GM10847 (cell line): ENCODE results near the gene TUBGCP3.

Source experiments
- POLR2A ChIP-seq: IDR thresholded peaks from 2 replicates; pipeline ENCODE4 v1.6.1; 2011; ENCODE audit not compliant: insufficient read length; ENCODE audit errors: extremely low read depth

TUBGCP3 gene

DNA sequence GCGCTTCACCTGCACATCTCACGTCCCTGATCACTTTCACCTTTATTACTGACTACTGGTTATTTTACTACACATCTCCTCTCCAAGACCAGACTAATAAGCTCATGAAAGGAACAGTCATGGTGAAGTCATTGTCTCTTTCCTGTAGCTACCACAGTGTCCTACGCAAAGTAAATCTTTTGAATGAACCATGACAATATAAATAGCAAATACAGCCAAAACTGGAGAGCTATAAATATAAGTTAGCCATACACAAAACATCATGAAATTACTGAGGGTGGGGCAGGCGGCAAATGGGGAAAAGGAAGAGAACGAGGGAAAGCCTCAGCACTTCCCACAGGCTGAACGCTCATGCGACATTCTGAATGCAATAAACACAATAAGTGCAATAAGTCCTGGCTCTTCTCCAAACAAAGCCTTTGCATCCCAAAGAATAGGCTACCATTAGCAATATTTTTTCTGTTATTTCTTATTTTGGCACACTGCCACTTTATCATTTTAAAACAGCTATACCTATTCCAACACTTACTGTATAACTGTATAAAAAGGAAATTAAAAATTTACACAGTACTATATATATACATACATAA lies 62.5 kb downstream of the TUBGCP3 start:
- TF ChIP-seq POLR2A = no peak

DNA sequence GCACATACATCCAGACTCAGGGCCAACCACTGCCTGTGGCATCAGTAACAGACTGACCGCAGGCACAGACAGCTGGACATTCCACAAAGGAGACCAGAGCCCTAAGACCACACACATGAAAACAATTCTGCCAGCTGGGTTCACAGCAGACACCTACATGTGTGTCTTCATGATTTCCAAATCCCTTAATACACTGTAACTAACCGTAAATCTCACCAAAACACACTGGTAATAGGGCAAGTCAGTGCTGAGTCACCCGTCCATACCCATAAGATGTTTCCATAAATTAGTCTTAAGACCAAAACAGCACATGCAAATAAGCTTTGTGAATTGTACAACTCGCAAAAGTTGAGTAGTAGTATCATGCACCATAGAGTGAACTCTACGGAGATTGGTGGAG lies 65.4 kb downstream of the TUBGCP3 start:
- TF ChIP-seq POLR2A = no peak

DNA sequence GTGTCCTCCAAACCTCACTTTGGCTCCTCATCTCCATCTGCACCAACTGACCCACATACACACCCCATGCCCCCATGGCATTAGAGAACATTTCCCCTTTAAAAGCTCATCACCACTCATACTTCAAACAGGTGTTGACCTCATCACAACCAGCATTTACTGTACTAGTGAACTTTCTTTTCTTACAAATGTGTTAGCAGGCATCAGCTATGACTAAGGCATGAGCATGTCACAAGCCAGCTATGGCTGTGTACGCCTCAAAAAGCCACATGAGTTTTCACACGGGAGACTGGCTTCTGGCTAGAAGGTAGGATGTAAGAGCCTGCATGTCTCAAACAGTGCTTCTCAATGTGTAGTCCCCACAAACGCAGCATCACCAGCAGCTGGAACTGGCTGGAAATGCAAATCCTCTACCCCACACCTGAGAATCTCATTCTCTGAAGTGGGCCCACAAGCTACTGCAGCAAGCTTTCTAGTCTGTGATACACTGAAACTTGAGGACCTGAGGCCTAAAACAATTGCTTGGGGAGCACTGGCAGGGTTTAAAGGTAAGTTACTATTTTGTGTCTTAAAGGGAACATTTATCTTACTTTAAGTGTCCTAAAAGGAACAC lies 66.8 kb downstream of the TUBGCP3 start:
- no peak for TF ChIP-seq POLR2A

DNA sequence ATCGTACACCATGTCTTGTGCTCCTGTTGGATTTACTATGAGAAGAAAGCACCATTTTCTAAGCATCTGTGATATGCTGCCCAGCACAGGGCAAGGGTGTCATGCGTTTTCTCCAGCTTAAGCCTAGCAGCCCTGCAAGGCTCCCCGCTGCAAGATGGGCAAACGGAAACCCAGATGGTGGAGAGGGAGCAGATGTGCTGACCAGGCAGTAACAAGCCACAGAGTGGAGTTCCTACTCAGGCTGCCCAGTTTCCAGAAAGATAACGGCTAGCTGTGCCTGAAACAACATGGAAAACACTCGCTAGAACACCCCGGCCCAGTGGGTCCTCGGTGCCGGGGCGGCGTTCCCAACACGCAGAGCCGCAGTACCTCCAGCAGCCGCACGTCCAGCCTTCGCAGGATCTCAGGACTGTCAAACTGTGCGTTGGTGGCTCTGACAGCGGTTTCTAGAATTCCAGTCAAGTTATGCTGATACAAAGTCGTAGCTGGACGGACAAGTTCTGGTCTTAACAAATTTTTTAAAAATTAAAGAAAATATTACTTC lies 68.4 kb downstream of the TUBGCP3 start:
- TF ChIP-seq POLR2A = no peak

DNA sequence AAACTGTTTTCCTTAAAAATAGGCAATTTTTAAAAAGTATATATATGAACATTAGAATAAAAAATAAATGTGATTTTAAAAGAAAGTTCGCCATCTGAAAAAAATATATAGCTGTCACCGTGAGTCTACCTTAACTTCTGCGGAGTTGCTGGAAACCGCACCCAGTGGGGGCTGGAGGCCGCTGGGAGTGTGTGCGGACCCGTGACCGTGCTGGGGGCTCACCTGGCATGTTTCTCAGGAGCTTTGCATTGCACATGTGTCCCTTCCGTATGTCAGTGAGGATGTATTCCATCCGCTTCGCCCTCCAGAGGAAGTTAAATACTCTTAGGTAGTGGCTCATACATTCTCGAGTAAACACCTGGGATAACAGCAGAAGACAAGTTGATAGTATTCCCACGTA lies 71.7 kb downstream of the TUBGCP3 start:
- TF ChIP-seq POLR2A = no peak

DNA sequence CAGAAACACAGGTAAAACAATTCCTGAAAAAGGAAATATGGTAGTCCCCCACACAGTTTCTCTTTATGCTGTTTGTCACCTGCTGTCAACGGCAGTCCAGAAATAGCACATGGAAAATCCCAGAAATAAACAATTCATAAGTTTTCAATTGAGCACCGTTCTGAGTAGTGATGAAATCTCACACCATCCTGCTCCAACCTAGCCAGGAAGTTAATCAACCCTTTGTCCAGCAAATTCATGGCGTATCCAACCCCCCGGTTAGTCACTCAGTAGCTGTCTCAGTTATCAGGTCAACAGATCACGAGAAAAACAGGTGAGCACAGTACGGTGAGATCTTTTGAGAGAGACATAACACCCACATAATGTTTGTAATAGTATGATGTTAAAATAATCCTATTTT lies 74.2 kb downstream of the TUBGCP3 start:
- no peak for TF ChIP-seq POLR2A

DNA sequence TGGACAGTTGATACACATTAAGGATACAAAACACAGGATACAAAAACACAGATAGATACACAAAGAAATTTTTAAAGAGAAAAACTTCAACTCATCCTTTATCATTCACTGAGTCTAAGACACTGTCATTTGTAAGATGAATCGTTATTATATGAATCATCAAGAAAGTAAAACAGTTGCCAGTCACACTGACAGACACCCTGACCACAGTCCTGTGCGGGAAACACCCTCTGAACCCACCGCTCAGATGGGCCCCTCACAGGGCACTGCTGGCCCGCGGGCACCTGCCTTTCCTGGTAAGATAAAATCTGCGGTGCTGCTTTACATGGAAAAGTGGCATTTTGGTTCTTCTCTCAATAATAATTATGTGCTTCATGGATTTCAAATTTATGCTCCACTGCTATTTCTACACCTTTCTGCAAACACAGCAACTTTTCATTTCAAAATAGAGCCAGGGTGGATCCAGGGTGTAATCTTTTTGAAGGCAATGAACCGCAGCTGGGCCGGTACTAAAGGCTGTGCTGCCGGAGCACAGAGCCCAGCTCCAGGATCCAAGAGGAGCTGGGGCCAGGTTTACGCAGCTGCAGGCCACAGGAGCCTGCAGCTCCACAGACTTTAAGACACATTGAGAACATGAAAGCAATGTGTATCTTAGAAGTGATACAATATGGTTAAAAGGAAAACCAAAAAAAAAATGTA lies 76.8 kb downstream of the TUBGCP3 start:
- no peak for TF ChIP-seq POLR2A

DNA sequence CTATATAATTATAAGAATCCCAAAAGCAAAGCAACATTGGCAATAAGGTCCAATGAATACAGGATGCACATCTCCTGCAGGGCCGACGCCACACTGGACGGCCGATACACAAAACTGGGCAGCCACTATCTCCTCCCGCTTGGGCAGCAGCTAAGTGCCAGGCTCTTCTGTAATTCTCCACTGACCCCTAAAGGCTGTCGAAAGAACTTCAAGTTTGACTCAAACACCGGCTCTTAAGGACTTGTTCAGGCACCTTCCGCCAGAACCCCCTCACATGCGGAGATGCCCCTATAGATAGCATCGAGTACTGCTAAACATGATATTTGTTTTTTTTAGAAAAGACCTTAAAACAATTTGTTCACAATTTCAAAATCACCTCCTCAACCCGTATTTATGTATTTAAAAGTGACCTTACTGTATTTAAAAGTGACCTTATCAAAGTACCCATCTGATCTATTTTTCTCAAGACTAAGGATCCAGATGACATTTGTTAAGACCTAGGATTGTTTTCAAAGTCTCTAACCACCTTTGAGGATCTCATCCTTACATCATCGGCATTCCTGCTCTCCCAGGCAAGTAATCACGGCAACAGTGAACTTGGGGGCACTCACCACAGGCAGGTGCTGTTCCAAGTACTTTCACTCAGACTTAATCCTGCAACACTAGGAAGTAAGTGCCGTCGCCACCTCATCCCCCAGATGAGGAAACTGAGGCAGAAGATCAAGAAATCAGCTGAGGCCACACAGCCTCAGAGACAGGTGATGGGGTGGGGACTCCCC lies 77.8 kb downstream of the TUBGCP3 start:
- TF ChIP-seq POLR2A = no peak

DNA sequence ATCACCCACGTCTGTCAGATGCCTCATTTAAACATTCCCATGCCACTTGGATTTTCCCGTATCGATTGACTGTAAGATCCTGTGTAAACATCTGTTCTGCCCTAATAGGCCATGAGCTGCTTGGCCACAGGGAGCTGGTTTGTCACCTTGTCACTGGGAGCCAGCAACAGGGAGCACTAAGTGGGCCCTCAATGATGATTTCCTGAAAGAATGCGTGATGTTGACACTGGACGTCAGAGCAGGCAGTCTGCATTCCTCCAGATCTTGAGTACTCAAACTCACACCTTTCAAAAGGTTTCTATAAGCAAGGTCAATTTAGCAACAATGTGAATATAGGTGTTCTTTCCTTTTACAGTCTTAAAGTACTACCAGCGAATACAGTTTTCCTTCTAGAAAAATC lies 78.8 kb downstream of the TUBGCP3 start:
- TF ChIP-seq POLR2A = no peak

DNA sequence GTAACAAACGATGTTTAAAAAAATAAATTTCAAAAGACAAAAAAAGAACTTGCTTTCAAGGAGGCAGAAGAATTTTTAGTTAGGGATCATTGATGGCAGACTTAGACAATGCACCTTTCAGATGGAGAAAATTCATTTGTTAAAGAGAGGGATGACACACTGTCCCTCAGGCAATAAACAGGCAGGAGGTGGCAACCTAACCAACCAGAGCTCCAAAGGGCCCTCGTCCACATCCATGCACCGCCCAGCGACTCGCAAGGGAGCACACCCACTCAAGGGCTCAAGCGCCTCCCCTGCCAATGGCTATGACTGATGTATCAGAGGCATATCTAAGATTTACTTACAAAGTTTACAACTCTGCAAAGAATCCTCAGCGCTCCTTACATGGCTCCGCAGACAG lies 81.9 kb downstream of the TUBGCP3 start:
- TF ChIP-seq POLR2A = no peak

DNA sequence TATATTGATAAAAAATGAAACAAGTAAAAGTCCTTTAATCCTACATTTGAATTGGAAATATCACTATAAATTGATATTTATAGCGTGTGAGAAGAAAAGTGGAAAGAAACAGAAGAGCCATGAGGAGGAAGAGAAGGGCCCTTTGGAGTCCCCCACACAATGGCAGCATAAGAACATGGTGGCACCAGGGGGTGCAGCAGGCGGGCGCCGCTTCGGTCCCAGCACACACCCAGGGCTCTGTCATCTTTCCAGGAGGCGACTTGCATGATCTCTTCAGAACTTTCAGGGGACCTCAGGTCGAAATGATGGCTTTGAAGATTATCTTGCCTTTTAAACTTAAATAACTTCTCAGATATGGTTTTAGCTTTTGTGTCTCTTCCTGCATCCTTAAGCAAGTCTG lies 91.8 kb downstream of the TUBGCP3 start:
- no peak for TF ChIP-seq POLR2A

DNA sequence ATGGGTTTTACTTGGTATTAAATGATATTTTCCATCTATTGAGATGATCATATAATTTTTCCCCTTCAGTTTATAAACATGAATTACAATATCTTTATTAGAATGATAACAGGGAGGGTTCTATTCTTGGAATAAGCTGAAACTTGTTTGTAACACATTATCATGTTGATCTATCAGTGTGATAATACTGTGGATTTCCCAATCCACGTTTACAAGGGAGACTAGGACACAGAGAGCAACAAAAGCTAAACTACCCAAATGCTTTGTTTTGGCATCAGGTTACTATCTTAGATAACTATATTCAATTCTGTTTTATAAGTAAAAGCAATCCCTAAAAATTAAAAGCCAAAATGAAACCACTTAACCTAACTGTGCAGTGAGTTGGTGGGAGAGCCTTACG lies 92.5 kb downstream of the TUBGCP3 start:
- no peak for TF ChIP-seq POLR2A

DNA sequence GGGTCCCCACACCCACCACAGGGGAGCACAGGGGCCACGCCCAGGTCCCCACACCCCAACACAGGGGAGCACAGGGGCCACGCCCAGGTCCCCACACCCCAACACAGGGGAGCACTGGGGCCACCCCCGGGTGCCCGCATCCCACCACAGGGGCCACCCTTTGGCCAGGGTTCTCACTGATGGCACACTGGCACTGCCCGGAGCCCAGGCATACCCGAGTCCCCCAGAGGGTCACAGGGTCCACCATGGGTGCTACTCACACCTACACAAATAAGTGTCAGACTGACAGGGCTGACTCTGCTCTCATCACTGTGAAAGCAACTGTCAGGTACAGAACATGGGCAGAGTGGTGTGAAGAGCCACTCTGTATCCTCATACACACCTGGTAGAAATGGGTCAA lies 98.8 kb downstream of the TUBGCP3 start:
- no peak for TF ChIP-seq POLR2A

DNA sequence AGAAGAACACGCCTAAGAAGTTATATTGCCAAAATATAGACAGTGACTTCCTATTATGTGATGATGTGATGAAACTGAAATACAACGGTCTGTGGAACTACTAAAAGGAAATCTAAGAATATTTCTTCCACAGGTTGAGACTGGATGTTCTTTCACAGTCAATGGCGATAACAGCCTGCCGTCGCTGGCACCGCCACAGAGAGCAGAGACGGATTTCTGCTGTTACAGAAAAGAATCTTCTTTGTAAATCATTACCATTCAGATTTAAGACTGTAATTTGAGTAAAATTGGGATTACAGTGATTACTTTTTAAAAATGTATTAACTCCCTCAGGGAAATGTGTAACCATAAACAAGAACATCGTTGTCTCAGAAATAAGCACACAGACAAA lies 100.8 kb downstream of the TUBGCP3 start:
- TF ChIP-seq POLR2A = no peak

DNA sequence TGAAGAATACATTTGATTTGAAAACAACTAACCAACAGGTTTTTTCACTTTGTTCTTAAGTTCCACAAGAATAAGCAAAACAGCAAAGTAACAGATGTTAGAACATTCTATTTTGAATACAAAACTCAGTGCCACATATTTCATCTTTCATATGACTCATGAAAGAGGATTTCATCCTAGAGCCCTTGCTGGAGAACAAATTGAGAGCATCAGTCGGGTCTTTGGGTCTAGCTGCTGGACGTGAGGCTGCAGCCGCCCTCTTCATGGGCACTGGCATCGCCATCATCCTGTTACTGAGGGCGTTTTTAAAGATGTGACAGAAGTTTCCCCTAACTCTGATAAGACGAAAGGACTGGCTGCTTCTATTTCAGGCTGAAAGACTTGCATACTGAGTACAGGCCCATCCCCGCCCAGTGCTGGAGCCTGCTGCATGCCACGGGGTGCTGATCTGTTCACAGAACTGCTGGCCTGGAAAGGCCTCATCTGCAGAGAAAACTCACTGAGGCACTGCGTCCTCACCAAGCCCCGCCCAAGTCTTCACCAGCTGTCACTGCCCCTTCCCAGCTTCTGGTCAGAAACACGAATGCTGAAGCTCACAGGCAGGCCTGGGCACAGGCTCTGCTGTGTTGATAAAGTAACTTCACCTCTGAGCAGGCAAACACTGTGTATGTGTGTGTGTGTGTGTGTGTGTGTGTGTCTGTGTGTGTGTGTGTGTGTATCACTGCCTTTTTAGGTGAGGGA lies 101.4 kb downstream of the TUBGCP3 start:
- no peak for TF ChIP-seq POLR2A
